Upper lobe of right lung (tissue), 1 donor: Measurements from ENCODE around the gene KRT71. TPM values are rescaled to one million over a fixed set of nuclear protein-coding genes. Genes with fewer than 3 reads are reported as not detected.

ENCODE experiments used
- ATAC-seq: fragments of 200-7000 bp; cut with Tn5 transposase; one replicate; pipeline ENCODE4 v1.9.1; 2020; ENCODE audit warnings: mild to moderate bottlenecking, moderate library complexity
- DNase-seq: peaks from one replicate; pipeline ENCODE4 v3.0.0-alpha.2; 2020
- H3K27ac ChIP-seq: fragments of 200-600 bp; one replicate; pipeline ENCODE4 v1.8.0; 2022
- H3K27me3 ChIP-seq: fragments of 200-600 bp; one replicate; pipeline ENCODE4 v1.8.0; 2022; ENCODE audit warnings: mild to moderate bottlenecking
- H3K36me3 ChIP-seq: fragments of 200-600 bp; one replicate; pipeline ENCODE4 v1.8.0; 2022
- H3K4me1 ChIP-seq: fragments of 200-600 bp; one replicate; pipeline ENCODE4 v1.8.0; 2022
- H3K4me3 ChIP-seq: fragments of 200-600 bp; one replicate; pipeline ENCODE4 v1.8.0; 2022; ENCODE audit warnings: mild to moderate bottlenecking
- H3K9me3 ChIP-seq: fragments of 200-600 bp; one replicate; pipeline ENCODE4 v1.8.0; 2022
- CTCF ChIP-seq: fragments of 200-600 bp; IDR thresholded peaks from one replicate; pipeline ENCODE4 v1.8.0; 2022; ENCODE audit warnings: antibody characterized with exemption
- intact Hi-C: fragments of 100-400 bp; cut with DNase I; formaldehyde crosslinking; loops from one replicate; pipeline ENCODE4 v1.11.0; 2022
- total RNA-seq: library from RNA; stranded (reverse); fragmentation: NEBNext Ultra II Directional; extraction: Animal tissue kit (Norgen Biotek cat#: 25700); gene quantifications from one replicate; pipeline ENCODE4 v1.2.1, GENCODE V29; 2021
- donor health status: DM: no; HTN: yes; CAD: no; lungs with severe emphysema.

Gene KRT71
- total RNA-seq, 1 donor from 2014 or later: not detected

- intact Hi-C loops: no loop called here
- Histone ChIP-seq H3K27me3 (no peaks in the 10 kb centered on the region), H3K4me1 (no peaks in the 10 kb centered on the region), H3K4me3 (no peak overlapping the region), H3K9me3 (no peaks in the 10 kb centered on the region), H3K36me3 (no peaks in the 10 kb centered on the region), H3K27ac (no peak overlapping the region)
- no peak for TF ChIP-seq CTCF
- no peak for ATAC-seq
- no peak for DNase-seq
Observed at GRCh38 chr12:52539821-52540173, 13.1 kb downstream of the KRT71 start.

GRCh38 chr12:52539083-52539820 is 13.7 kb downstream of the KRT71 start:
- no peak for TF ChIP-seq CTCF
- no peak overlapping the region for H3K4me3 ChIP-seq
- H3K9me3 ChIP-seq: no peaks in the 10 kb centered on the region
- intact Hi-C loops: no loop called here
- H3K27ac ChIP-seq: no peak overlapping the region
- ATAC-seq: no peak
- DNase-seq: no peak
- no peaks in the 10 kb centered on the region for H3K36me3 ChIP-seq
- no peaks in the 10 kb centered on the region for H3K27me3 ChIP-seq
- H3K4me1 ChIP-seq: no peaks in the 10 kb centered on the region

GRCh38 chr12:52537101-52537500 is 15.8 kb downstream of the KRT71 start:
- H3K27ac ChIP-seq: no peak overlapping the region
- no peak for DNase-seq
- no peaks in the 10 kb centered on the region for H3K36me3 ChIP-seq
- no peak overlapping the region for H3K4me3 ChIP-seq
- intact Hi-C loops: no loop called here
- H3K9me3 ChIP-seq: no peaks in the 10 kb centered on the region
- no peak for TF ChIP-seq CTCF
- ATAC-seq: no peak
- H3K4me1 ChIP-seq: no peaks in the 10 kb centered on the region
- no peaks in the 10 kb centered on the region for H3K27me3 ChIP-seq

- H3K27ac ChIP-seq: no peak overlapping the region
- no peaks in the 10 kb centered on the region for H3K36me3 ChIP-seq
- H3K4me1 ChIP-seq: no peaks in the 10 kb centered on the region
- no peaks in the 10 kb centered on the region for H3K27me3 ChIP-seq
- H3K4me3 ChIP-seq: no peak overlapping the region
- DNase-seq: no peak
- intact Hi-C loops: no loop called here
- no peak for TF ChIP-seq CTCF
- no peak for ATAC-seq
- H3K9me3 ChIP-seq: no peaks in the 10 kb centered on the region
Observed at GRCh38 chr12:52535574-52535973, 17.4 kb downstream of the KRT71 start.

GRCh38 chr12:52534482-52534881 is 18.5 kb downstream of the KRT71 start:
- Histone ChIP-seq H3K27ac (no peak overlapping the region), H3K4me1 (no peaks in the 10 kb centered on the region), H3K36me3 (no peaks in the 10 kb centered on the region), H3K27me3 (no peaks in the 10 kb centered on the region), H3K9me3 (no peaks in the 10 kb centered on the region), H3K4me3 (no peak overlapping the region)
- TF ChIP-seq CTCF: no peak
- intact Hi-C loops: no loop called here
- no peak for DNase-seq
- ATAC-seq: no peak
